ENCODE results near the gene TBX4. TPM values are rescaled to one million over a fixed set of nuclear protein-coding genes. Genes with fewer than 3 reads are reported as not detected.

TBX4 gene
- total and polyA plus RNA-seq, 2 of the 13 experiments (the other 11 are each of a cell fraction or from before 2014, with no cell fraction given): 0.11 to 1.1 TPM

- peak; percentile 46; the same call in 1 of the 2 replicates for TF ChIP-seq ZNF350 (CRISPR knock-in tag; IDR thresholded peaks at IDR 0.05; ENCODE audit: borderline replicate concordance, low read depth)
- TF ChIP-seq, protein P1, sequence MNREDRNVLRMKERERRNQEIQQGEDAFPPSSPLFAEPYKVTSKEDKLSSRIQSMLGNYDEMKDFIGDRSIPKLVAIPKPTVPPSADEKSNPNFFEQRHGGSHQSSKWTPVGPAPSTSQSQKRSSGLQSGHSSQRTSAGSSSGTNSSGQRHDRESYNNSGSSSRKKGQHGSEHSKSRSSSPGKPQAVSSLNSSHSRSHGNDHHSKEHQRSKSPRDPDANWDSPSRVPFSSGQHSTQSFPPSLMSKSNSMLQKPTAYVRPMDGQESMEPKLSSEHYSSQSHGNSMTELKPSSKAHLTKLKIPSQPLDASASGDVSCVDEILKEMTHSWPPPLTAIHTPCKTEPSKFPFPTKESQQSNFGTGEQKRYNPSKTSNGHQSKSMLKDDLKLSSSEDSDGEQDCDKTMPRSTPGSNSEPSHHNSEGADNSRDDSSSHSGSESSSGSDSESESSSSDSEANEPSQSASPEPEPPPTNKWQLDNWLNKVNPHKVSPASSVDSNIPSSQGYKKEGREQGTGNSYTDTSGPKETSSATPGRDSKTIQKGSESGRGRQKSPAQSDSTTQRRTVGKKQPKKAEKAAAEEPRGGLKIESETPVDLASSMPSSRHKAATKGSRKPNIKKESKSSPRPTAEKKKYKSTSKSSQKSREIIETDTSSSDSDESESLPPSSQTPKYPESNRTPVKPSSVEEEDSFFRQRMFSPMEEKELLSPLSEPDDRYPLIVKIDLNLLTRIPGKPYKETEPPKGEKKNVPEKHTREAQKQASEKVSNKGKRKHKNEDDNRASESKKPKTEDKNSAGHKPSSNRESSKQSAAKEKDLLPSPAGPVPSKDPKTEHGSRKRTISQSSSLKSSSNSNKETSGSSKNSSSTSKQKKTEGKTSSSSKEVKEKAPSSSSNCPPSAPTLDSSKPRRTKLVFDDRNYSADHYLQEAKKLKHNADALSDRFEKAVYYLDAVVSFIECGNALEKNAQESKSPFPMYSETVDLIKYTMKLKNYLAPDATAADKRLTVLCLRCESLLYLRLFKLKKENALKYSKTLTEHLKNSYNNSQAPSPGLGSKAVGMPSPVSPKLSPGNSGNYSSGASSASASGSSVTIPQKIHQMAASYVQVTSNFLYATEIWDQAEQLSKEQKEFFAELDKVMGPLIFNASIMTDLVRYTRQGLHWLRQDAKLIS (CRISPR knock-in tag; IDR thresholded peaks at IDR 0.05): no peak
- TF ChIP-seq, protein P2, sequence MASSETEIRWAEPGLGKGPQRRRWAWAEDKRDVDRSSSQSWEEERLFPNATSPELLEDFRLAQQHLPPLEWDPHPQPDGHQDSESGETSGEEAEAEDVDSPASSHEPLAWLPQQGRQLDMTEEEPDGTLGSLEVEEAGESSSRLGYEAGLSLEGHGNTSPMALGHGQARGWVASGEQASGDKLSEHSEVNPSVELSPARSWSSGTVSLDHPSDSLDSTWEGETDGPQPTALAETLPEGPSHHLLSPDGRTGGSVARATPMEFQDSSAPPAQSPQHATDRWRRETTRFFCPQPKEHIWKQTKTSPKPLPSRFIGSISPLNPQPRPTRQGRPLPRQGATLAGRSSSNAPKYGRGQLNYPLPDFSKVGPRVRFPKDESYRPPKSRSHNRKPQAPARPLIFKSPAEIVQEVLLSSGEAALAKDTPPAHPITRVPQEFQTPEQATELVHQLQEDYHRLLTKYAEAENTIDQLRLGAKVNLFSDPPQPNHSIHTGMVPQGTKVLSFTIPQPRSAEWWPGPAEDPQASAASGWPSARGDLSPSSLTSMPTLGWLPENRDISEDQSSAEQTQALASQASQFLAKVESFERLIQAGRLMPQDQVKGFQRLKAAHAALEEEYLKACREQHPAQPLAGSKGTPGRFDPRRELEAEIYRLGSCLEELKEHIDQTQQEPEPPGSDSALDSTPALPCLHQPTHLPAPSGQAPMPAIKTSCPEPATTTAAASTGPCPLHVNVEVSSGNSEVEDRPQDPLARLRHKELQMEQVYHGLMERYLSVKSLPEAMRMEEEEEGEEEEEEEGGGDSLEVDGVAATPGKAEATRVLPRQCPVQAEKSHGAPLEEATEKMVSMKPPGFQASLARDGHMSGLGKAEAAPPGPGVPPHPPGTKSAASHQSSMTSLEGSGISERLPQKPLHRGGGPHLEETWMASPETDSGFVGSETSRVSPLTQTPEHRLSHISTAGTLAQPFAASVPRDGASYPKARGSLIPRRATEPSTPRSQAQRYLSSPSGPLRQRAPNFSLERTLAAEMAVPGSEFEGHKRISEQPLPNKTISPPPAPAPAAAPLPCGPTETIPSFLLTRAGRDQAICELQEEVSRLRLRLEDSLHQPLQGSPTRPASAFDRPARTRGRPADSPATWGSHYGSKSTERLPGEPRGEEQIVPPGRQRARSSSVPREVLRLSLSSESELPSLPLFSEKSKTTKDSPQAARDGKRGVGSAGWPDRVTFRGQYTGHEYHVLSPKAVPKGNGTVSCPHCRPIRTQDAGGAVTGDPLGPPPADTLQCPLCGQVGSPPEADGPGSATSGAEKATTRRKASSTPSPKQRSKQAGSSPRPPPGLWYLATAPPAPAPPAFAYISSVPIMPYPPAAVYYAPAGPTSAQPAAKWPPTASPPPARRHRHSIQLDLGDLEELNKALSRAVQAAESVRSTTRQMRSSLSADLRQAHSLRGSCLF (CRISPR knock-in tag; IDR thresholded peaks at IDR 0.05; ENCODE audit: borderline replicate concordance): no peak
- no peak for TF ChIP-seq HNF4A (CRISPR knock-in tag; IDR thresholded peaks at IDR 0.05)
- TF ChIP-seq ZNF318 (CRISPR knock-in tag; IDR thresholded peaks at IDR 0.05): no peak
- TF ChIP-seq ZNF468 (CRISPR knock-in tag; IDR thresholded peaks at IDR 0.05): no peak
- peak; percentile 32; the same call in 1 of the 2 replicates for TF ChIP-seq FOSL2 (CRISPR knock-in tag; IDR thresholded peaks at IDR 0.05)
- peak; percentile 36; the same call in 1 of the 2 replicates for TF ChIP-seq RXRA (CRISPR knock-in tag; IDR thresholded peaks at IDR 0.05)
- no peak for TF ChIP-seq SUZ12 (IDR thresholded peaks at IDR 0.05; ENCODE audit: low read depth, low read length)
- no peak for TF ChIP-seq ZNF431 (CRISPR knock-in tag; IDR thresholded peaks at IDR 0.05; ENCODE audit: borderline replicate concordance, low read depth)
- TF ChIP-seq SMARCE1 (IDR thresholded peaks at IDR 0.05; ENCODE audit: borderline replicate concordance): no peak
Observed at GRCh38 chr17:61414141-61414935, 37.9 kb upstream of the TBX4 start (continued).

Data from HepG2 (cell line).